HG03280 (cell line): Measurements from ENCODE around the gene CABLES1.
"Not testable (repeated sequence)": the region's sequence is repeated elsewhere in the genome, so short reads cannot be mapped to it uniquely, and the experiment has no call there.

ENCODE experiments used
- ATAC-seq: cut with Tn5 transposase; IDR thresholded peaks from one replicate; pipeline ENCODE4 v1.9.1; 2021; ENCODE audit warnings: mild to moderate bottlenecking, moderate library complexity; ENCODE audit not compliant: unreplicated experiment

Gene CABLES1

DNA sequence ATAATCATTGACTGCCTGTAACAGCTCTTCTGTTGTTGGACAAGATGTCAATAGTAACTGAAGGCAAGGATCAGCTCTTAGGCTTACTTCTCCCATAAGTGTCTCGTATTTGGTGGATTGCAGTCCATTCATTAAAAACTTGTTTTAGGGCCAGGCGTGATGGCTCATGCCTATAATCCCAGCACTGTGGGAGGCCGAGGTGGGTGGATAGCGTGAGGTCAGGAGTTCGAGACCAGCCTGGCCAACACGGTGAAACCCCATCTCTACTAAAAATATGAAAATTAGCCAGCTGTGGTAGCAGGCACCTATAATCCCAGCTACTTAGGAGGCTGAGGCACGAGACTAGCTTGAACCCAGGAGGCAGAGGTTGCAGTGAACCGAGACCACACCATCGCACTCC, 26.1 kb upstream of the CABLES1 start:
- not testable (repeated sequence) for ATAC-seq

DNA sequence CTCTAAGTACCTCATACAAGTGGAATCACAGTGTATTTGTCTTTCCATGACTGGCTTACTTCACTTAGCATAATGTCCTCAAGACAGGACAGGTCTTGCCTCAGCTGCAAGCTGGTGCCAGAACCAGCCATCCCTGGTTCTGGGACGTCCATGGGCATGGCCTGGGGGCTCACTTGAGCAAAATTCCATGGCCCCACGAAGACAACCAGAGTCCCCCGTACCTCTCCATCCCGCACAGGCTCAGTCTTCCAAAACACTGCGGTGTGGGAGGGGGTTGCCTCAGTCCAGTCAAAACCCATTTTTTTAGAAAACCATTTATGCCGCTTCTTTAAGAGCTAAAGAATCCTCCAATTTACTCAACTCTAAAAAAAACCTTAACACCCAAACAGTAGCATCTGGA, 21.7 kb upstream of the CABLES1 start:
- no peak for ATAC-seq

DNA sequence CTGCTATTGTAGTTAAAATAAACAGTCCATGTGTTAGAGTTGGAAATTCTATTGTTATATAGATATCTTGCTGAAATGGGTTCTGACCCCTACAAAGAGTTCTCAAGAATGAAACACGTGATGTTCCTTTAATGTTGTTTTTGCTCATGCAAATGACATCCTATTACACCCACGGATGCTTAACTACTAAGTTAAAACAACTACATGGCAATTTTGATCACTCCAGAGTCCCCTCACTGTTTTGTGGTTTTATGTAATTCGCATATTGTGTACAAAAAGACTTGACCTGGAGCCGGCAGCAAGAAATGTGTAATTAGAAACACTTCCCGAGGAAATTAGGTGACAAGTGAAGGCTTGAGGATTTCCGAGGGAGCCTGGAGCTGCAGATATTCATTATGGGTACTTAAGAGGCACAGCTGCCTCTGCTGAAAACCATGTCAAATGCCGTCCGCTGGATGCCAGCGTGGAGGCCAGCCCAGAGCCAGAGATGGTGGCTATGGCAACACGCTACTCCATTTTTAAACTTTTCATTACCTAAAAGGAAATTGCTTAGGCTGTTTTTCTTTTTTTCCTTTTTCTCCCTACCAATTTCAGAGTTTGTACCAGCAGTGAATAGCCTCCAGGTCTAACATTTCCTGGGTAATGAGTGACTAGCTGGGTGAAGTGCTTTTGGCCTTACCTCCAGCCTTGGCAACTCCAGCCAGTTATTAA, 21.0 kb upstream of the CABLES1 start:
- no peak for ATAC-seq

DNA sequence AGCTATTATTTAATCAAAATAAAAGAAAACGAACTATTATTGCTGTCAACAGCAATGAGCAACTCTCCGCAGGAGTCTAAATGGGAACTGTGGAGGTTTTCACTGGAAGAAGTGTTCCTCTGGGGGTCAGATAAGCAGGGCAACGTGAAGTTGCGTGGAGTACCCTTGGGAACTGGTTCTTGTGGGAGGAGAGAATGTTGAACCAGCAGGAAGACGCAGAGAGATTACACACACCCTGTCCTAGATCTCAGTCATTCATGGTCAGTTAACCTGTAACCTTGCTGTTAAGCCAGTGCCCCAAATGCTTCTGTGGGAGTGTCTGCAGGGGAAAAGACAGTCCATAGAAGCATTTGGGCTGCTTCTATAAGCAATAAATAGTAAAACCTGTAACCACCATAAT, 20.4 kb upstream of the CABLES1 start:
- no peak for ATAC-seq

DNA sequence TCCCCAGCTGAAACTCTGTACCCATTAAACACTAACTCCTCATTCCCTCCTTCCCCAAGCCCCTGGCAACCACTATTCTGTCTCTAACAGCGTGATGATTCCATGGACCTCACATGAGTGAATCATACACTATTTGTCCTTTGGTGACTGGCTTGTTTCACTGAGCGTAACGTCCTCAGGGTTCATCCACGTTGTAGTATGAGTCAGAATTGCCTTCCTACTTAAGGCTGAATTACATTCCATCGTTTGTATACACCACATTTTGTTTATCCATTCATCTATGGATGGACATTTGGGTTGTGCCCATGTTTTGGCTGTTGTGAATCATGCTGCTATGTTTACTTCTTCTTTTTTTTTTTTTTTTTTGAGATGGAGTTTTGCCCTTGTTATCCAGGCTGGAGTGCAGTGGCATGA, 19.6 kb upstream of the CABLES1 start:
- ATAC-seq: no peak

DNA sequence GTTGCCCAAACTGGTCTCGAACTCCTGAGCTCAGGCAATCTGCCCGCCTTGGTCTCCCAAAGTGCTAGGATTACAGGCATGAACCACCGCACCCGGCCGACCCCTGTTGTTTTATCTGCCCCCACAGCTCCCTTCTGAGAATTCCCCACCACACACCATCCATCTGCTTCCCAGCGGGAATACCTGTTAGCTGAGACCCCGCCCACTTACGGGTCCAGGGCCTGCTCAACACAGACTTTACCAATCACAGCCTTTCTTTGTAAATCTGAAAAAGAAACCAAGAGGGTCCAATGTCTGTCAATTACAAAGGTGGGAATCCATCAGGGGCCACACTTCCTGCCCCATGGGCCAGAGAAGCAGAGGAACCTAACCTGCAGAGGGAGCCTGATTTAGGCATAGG, 14.2 kb upstream of the CABLES1 start:
- ATAC-seq: no peak

DNA sequence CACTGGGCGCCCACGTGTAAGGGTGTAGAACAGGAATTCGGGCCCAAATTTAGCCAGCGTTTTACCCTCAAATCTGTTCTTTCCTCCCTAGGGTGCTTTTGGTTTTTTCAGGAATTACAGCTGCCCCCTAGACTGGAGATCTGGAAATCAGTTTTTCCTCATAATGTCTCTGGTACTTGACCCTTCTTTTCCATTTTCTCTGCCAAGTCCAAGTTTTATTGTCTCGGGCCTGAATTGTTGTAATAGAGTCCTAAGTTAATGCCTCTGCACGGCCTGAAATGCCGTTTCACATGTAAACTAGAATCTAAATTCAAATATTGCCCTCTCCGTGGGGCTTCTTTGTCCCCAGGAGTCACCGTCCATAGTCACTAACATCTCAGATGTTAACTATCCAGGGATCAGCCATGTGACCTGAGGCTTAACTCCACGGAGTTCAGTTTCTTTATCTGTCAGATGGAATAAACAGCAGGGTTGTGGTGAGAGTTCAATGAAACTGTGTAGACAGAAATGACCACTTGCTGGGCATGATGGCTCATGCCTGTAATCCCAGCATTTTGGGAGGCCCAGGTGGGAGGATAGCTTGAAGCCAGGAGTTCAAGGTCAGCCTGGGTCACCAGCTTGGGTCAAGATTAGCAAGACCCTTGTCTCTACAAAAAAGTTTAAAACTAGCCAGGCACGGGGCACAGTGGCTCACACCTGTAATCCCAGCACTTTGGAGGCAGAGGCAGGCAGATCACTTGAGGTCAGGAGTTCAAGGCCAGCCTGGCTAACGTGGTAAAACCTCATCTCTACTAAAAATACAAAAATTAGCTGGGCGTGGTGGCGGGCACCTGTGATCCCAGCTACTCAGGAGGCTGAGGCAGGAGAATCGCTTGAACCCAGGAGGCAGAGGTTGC, 12.7 kb upstream of the CABLES1 start:
- ATAC-seq: no peak

DNA sequence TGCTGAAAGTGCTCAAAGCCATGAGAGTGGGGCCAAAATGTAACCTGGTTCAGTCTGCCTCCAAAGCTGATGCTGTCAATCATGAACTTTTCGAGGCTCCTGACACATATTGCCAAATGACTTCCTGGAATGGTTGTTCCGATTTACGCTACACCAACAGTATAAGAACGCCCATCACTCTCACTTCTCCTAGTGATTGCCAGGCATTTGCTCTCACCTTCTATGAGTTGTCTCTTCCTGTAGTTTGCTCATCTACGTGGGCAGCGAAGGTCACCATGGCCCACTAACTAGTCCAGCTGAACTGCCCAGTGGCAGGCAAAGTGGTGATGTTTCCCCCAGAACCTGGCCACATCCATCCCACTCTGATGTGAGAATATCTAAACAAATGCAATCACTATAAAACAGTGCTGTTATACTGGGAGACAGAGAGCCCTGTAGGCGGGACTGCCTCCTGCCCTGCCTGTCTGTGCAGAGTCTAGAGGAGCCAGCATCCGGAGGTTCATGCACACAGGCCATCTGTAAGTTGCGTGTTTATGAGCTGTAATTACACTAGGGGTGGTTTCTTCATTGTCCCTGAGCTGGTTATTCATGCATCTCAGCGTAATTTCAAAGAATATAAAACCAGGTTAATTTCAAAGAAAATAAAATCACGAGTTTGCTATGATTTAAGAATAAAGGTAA, 8.8 kb upstream of the CABLES1 start:
- no peak for ATAC-seq

DNA sequence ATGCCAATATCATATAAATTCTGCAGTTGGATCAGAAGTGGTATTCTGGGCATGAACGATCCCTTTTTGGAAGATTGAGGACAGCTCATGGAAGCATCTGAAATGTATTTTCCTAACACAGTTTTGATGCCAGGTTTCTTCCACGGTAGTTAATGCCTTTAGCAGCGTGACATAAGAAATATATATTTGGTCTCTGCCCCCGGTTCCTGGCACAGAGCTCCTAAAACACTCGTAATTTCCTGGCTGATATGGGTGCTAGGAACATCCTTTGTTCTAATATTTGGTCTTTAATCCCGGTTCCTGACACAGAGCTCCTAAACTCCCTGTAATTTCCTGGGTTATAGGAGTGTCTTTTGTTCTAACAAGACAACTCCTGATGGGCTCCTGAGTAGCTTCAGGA, 8.2 kb upstream of the CABLES1 start:
- ATAC-seq: no peak

DNA sequence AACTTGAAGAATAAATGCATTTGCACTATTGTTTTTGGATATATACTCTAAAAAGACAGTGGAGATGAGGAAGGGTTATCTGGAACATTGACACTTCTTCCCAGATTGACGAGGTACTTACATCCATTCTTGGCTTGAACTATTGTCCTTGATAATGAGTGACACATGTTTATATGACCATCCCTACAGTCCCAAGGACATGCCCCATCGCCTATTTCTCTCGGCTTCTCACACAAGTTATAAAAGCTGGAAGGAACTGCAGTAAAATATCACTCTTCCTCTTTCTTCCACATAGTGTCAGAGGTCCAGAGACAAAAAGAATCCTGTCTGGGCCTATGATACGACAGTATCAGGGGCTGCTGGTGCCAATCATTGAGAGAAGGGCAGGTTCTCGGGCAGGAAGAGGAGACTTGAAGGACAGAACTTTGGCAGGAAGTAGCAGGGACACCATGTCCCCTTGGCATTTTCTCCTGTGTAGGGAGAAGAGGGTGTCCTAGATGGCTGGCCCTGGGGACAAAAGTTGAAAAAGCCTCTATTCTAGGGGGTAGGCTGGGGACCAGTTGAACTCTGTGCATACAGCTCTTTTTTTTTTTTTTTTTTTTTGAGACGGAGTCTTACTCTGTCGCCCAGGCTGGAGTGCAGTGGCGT, 5.8 kb upstream of the CABLES1 start:
- ATAC-seq: no peak

DNA sequence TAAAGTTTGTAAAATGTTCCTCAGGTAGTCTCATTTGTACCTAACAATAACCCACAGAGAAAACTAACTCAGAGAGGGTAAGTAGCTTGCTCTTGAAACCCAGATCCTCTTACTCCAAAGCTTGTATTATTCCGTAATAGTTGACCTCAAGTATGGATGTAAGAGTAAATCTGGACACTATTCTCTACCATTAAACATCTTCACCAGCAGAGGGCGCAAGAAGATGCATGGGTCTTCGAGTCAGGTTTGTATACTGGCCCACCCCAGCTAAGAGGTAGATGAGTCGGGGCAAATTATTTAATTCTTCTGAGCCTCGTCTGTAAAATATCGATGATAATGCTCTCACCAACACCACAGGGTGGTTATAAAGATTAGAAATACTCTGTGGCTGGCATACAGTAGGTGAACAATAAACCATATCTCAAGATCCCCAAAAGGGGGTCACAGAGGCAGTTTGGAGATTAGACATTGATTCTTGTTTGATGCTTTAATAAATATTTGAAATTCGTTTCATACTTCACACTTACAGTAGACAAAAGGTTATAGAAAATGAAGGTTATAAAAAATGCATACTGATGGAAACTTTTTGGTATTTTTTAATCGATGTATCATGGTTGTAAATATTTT, 3.5 kb upstream of the CABLES1 start:
- no peak for ATAC-seq

DNA sequence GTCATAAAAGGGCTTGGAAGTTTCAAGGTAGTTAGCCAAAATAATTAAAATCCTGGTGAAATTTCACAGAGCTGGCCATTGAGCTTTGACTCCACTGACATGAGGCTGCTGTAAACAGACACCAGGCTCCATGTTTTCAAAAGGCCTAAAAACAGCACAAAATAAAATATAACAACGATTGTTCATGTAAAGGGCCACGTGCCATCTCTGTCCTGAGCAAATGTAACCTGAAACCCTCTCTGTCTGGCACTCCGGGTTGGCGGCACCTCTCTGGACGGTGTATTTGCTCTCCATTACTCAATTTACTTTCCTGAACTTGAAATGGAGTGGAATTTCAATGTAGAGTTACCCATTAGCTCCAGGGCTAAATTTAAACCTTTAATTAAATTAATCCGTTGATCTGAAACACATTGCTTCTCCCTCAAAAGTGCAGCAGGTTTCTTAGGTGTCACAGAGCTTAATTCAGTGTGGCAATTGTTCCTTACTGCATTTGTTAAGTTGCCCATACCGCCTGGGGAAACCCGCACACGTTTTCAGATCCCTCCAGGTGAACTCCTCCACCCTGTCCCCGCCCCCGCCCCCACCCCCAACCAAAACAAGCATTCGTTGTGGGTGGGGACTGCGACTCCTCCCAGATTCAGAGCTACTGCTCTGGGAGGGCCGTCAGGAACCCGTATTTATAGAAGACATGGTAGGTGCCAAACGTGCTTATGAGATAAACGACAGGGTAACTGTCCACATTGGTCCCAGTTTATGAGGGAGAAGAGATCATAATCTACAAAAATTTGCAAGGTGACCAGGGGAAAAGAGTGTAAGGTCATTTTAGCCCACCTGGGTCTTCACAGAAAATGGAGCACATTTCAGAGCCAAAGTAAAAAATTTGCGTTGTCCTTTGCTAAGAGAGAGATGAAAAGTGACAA, 1.2 kb upstream of the CABLES1 start:
- peak; percentile 37 for ATAC-seq

DNA sequence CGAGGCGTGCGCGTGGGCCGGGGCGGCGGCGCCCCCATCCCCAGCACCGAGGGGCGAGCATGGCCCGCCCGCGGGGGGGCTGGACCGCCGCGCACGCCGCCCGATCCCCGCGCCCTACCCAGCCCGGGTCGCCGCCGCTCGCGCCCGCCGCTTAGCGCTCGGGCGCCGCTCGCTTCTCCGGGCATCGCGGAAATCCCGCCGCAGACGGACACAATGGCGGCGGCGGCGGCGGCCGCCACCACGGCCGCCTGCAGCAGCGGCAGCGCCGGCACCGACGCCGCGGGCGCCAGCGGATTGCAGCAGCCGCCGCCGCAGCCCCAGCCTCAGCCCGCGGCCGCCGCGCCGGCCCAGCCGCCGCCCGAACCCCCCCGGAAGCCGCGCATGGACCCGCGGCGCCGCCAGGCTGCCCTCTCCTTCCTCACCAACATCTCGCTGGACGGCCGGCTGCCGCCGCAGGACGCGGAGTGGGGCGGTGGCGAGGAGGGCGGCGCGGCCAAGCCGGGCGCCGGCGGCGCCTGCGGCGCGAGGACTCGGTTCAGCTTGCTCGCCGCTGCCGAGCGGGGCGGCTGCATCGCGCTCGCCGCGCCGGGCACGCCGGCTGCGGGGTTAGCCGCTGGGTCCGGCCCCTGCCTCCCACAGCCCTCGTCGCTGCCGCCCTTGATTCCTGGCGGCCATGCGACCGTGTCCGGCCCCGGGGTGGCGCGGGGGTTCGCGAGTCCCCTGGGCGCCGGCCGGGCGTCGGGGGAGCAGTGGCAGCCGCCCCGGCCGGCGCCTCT, 453 bp downstream of the CABLES1 start:
- ATAC-seq: peak; percentile 34

DNA sequence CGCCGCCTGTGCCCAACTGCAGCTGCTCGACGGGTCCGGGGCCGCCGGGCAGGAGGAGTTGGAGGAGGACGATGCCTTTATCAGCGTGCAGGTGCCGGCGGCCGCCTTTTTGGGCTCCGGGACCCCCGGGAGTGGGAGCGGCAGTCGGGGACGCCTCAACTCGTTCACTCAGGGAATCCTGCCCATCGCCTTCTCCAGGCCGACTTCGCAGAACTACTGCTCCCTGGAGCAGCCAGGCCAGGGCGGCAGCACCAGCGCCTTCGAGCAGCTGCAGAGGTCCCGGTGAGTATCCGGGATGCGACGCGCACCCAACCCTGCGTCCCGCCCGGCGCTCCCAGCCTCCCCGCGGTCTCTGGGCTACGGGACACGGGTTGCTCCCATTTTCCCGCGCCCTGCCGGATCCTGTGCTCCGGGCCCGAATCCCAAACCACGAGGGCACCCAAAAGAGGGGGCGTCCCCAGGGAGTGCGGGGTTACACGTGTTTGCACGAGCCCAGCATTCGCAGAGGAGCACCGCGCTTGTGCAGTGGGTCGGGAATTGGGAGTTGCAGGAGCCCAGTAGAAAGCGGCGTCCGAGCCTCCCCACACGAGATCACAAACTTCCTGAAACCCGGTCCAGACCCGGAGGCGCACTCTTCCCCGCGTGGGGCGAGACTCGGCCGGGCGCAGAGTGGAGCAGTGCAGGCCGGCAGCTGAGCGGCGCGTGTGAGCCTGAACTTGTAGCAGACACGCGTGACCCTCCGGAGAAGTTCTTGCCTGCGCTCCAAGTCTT, 1.2 kb downstream of the CABLES1 start:
- ATAC-seq: peak; percentile 19

DNA sequence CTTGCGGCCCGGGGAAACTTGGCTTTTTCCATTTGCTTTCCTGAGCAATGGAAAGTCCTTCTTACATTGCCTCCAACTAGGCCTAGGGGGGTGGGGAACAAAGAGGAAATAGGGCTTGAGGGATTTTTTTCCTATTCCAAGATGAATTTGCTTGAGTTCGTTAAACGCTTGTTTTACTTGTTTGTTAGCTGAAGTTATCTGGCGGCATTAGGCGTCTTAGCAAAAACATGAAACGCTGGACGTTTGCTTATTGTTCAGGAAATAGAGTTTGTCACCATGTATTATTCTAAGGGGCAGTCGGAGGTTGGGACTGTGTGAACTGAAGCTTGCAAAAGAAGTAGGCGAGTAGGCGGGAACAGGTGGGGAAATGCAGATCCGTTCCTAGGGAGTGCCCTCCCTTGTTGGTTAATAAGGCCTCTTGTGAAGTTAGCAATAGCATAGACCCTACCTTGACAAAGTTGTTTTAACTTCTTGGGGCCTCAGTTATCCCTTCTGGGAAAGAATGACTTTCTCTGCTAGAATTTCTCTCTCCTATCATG, 1.9 kb downstream of the CABLES1 start:
- ATAC-seq: no peak

DNA sequence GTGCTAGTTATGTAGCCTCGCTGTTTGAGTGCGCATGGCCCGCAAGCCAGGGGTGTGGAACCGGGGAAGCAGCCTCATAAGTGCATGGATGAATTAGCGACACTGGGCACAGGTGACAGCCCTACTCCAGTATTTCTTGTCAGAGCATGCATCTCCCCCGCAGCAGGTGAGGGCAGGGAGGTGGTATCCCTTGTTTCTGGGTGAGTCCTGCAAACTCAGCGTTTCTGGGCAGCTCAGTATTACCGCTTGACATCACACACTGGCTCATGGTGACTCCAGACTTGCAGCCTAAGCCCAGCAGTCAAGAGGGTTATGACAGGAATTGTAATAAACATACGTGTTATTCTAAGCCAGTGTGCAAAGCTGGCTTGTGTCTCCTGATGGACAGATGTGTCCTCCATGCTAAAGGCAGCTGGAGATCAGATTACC, 2.5 kb downstream of the CABLES1 start:
- no peak for ATAC-seq

DNA sequence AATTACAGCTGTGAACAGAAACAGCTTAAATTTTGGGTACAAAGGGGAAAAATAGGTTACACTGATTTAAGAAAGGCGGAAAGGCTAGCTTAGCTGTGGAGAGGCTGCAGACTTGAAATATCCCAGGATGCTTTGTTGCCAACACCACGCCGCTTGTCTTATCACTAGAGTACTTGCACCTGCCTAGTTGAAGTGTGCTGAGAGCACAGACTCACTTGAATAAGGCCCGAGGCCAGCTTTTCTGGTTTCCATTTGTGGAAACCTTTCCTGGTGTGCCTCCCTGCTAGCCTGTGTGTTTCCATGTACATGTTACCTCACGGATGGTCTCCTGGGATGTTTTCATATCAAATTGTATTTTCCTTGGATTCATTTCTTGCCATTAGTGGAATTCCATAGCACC, 3.2 kb downstream of the CABLES1 start:
- no peak for ATAC-seq
